GM21723 (cell line): ENCODE results near the gene CHD6.

Experiments used
- ATAC-seq: cut with Tn5 transposase; IDR thresholded peaks from one replicate; pipeline ENCODE4 v1.9.1; 2021; ENCODE audit warnings: mild to moderate bottlenecking, moderate library complexity; ENCODE audit not compliant: unreplicated experiment

Gene CHD6

DNA sequence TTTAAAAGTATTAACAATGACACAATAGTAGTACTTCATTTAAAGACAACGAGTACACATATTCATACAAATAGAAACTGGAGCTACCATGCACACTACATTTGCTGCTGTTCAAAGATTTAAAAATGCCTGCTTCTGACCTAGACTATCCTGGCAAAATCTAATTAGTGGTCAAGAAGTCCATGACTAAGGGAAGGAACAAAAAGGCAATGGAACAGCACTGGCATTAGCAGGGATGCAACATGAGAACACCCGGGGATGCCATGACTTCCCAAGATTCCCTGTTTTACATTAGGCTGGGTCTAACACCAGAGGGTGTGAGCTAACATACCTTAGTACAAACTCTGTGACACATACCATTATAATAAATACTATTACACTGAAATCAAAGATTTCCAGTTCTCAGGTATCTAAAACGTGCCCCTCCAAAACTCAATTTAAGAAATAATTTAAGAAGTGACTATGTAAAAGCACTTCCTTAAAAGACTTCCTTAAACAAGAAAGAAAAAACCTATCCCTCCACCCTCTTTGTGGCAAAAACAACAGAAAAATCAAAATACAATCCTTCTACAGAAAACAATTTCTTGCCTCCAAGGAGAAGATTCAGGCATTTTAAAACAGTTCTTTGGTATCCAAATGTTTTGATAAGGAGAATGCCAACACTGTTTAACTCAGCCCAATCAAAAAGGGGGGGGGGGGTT, 25.5 kb downstream of the CHD6 start:
- no peak for ATAC-seq

- no peak for ATAC-seq
Observed at GRCh38 chr20:41587956-41588355, 30.2 kb downstream of the CHD6 start.

GRCh38 chr20:41587523-41587922, 30.7 kb downstream of the CHD6 start:
- no peak for ATAC-seq

GRCh38 chr20:41586772-41587171, 31.4 kb downstream of the CHD6 start:
- no peak for ATAC-seq

GRCh38 chr20:41580350-41580749, 37.8 kb downstream of the CHD6 start:
- no peak for ATAC-seq

DNA sequence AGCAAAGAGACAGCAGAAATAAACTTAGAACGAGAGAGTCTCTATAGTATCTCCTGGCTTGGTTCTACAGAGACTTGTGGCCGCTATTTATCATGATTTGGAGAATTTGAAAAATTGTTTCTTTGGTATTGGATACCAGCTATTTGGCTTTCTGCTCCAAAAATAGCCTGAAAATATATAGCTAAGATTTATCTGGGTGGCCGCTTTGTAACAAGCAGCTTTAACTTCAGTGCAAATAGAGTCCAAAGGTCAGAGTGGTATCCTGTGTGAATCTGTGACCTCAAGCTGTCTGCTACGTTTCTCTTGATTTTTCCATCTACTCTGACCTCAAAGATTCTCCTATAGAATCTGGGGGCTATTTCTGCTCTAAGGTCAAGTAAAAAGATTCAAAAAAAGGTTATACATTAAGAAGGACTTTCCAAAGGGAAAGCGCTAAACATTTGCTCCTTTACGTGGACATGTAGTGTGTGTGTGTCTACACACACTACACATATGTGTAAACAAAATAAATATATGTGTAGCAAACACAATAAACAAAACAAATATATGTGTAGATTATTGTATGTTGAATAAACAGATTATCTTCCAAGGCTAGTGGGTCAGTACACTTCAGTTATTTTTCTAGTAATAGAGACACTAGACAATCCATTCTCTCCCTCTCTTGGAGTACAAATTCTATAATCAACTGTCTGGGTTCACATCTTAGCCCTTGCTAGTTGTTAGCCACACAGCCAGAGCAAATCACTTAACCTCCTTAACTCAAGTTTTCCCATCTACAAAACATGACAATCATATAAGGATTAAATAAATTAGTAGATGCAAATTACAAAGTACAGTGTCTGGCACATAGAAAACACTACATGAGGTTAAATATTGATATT, 40.8 kb downstream of the CHD6 start:
- ATAC-seq, result no peak

GRCh38 chr20:41575412-41575811, 42.8 kb downstream of the CHD6 start:
- no peak for ATAC-seq

GRCh38 chr20:41574802-41575389, 43.3 kb downstream of the CHD6 start:
- no peak for ATAC-seq

DNA sequence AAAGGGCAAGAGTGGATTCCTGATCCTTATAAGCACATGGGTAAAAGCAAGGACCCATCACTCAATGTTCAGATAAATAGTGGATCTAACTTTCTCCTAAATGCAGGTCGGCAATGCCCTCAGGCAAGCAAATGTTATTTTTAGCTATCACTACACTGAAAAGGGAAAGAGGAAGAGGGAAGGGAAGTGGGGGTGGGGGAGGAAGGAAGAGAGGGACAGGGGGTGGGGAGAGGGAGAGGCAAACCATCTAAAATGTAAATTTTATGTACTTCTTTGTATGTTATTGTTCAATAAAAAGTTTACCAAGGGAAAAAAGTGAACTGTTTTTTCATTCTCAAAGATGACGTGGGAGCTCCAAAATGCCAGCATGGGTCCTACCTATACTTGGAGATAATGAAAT, 44.2 kb downstream of the CHD6 start:
- no peak for ATAC-seq

- no peak for ATAC-seq
Observed at GRCh38 chr20:41572010-41572572, 46.1 kb downstream of the CHD6 start.

GRCh38 chr20:41571006-41571405, 47.2 kb downstream of the CHD6 start:
- no peak for ATAC-seq

GRCh38 chr20:41570557-41570956, 47.6 kb downstream of the CHD6 start:
- ATAC-seq, result no peak

DNA sequence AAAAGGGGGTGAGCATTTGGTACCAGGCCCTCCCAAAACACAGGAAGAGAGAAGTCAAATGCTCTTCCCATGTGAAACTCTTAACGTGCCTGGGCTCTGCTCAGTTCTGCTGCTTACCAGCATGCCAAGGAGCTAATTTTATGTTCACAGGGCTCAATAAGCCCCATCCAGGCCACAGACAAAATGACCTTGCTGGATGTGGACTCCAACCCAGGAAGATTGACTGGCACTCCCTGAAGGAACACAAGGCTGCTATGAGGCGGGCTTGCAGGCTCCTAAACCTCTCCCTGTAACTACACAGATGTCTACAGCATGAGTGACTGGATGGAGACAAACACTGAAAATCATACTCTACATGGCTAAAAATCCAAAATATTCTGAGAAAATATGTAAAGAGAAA, 50.6 kb downstream of the CHD6 start:
- no peak for ATAC-seq

DNA sequence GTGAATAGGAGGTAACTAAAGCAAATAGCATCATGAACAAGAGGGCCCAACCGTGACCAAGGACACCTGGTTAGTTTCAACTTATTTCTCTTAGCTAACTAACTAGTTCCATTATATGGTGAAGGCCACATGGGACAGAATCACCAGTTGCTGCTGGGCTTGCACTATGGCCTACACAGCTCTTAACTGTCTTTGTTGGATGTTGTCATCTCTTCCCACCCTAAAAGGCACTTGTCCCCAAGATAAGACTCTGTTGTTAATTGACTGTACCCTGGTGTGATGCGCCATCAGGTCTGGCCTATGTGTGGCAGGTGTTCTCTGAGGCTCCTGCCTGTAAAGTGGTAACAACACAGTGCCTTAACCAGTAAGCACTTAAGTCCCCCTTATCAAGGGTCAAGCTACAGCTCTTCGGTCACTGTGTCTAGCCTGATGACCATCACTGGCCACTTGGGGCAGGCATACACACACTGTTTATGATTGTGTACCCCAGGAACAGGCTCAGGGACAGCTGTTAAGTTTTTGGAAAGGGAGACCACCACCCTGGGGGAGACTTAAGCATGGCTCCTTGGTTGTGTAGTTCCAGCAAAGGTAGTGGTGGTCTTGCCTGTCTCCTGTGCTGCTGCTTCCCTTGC, 51.2 kb downstream of the CHD6 start:
- no peak for ATAC-seq

DNA sequence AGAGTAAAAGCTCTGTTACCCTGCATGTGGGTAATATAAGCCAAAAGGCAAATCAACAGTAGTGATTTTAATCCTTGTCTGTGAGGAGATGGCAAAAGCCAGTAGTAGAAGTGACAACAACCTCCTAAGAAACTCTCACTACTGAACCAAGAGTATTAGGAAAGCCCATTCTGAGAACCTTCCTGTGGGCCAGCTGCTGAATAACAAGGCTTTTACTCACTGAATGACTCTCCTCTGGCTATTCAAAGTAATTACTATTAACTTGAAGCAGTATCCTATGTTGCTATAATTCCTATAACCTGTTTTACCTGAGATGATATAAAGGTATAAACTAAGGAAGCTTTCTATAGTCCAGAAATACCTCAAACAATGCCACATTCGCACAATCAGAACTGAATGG, 55.1 kb downstream of the CHD6 start:
- no peak for ATAC-seq

GRCh38 chr20:41560970-41561369, 57.2 kb downstream of the CHD6 start:
- ATAC-seq, result no peak

- no peak for ATAC-seq
Observed at GRCh38 chr20:41559658-41560057, 58.5 kb downstream of the CHD6 start.

- no peak for ATAC-seq
Observed at GRCh38 chr20:41553142-41553879, 64.9 kb downstream of the CHD6 start.

DNA sequence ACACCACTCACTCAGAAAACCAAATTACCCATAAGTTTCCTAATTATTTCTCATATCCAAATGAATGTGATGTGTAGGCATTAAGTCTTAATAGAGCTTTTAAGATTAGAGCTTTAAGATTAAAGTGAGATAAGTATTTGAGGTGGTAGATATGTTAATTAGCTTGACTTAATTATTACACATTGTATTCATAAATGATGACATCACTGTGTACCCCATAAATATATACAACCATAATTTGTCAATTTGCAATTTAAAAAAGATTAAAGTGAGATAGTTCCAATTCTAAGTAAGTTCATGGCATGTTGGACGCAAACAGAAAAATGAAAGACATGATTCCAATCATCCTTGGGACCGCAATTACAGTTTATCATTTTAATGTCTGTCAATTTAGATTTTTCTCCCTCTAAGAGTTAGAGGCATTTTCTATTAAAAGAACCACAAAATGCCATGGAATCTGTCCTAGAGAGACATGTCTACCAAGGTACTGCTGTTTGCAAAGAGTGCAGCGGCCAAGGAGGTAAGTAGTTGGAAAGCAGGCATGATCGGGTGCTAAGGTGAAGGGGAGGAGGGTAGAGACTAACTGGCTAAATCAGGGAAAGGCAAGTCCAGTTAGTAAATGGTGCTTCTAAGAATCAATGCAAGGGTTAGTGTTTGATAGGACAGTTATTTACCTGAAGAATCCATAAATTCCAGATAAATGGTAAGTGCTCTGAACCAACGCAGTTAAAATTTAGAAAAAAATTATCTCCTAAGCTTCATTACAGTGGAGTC, 65.7 kb downstream of the CHD6 start:
- no peak for ATAC-seq
